Forelimb muscle (tissue), 1 donor: ENCODE measurements around the gene PRDX5. TPM values are rescaled to one million over a fixed set of nuclear protein-coding genes. Genes with fewer than 3 reads are reported as not detected.

Experiments used
- DNase-seq: peaks from one replicate; pipeline ENCODE4 v3.0.0-alpha.2; 2013; ENCODE audit warnings: low read depth
- polyA plus RNA-seq: library from polyadenylated mRNA; unstranded; fragments of 120-200 nt; gene quantifications from one replicate; pipeline ENCODE4 v1.2.1, GENCODE V29; 2013; ENCODE audit not compliant: insufficient read length

PRDX5 gene
- polyA plus RNA-seq, 1 donor = 133 TPM

DNA sequence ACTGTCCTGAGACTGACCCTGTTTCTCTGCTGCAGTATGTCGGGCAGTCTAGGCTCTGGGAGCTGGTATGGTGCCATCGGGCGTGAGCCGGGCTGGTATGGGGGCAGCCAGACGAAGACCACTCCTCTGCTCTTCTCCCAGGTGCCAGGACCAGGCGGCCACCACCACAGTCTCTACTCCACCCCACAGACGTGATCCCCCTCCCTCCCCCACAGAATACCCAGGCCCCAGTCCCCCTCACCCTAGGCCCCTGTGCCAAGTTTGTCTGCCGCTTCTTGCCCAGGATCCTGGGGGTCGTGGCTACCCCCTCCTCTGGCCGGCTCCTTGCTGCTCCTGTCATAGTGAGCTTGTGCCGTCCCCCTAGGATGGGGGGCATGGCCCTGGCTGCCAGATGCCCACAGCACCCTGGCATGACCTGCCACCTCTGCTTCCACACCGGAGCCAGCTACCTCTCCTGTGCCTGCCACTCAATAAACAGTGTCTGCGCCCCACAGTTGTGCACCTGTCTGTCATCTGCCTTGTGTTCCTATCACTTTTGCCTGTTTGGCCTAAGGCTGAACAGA, 28.8 kb upstream of the PRDX5 start:
- no peak for DNase-seq

DNA sequence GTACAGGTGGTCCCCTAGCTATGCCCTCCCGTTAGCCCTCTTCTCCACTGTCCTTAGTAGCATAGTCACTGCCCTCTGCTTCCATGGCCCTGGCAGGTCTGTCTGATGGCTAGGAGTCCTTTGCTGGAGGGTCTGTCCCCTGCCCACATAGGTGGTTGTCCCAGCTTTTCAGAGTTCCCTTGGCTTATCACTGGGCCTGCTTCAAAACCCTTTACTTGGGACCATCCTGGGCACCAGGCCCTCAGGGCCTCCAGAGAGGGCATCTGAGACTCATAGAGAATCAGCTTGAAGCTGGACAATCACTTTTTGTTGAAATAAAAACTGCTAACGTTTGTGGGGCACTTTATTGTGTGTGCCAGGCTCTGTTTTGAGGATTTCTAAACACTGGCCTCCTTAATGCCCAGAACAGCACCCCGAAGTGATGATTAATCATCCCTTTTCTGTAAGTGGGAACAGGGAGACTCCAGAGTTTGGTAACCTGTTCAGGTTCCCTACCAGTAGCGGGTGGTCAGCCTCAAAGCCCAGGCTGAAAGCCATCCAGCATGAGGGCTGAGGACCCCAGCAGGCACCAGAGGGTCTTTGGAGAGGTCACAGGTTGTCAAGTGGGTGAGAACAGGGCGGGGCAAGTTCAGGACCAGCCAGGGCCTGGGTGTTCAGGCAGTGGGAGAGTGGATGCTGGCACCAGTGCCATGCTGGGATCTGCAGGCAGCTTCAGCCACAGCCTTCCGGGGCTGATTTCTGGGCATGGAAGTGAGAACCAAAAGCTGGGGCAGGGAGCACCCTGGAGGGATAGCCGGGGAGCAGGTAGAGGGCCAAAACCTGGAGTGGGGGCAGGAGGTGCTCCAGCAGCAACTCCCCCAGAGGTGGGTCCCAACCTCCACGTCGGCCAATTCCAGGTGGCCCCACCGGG, 27.3 kb upstream of the PRDX5 start:
- no peak for DNase-seq

DNA sequence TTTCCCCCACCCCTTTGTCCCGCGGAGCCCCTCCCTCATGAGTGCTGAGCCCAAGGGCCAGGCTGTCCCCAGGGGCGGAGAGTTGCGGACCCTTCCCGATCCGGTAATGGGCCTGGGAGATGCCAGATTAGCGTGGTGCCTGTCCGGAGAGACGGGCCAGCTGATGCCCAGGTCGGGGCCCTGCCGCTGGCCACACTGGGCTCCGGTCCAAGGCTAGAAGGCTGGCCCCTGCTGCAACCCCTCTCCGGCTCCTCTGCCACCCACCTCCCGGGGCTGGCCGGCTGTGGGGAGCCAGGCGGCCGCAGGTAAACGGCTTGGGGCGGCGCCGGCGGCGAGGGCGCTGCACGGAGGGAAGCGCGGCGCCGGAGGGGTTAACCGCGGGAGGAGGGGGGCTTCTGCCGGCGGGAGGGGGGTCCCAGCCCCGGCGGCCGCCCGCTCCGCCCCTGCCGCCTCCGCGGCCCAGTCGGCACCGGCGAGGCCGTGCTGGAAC, 26.6 kb upstream of the PRDX5 start, which contains the start of gene KCNK4:
KCNK4 (plus strand) TSS at position 41 of the 490 bp plus-strand sequence. CDS start 1,717 bp downstream, outside the sequence.
- no peak for DNase-seq

DNA sequence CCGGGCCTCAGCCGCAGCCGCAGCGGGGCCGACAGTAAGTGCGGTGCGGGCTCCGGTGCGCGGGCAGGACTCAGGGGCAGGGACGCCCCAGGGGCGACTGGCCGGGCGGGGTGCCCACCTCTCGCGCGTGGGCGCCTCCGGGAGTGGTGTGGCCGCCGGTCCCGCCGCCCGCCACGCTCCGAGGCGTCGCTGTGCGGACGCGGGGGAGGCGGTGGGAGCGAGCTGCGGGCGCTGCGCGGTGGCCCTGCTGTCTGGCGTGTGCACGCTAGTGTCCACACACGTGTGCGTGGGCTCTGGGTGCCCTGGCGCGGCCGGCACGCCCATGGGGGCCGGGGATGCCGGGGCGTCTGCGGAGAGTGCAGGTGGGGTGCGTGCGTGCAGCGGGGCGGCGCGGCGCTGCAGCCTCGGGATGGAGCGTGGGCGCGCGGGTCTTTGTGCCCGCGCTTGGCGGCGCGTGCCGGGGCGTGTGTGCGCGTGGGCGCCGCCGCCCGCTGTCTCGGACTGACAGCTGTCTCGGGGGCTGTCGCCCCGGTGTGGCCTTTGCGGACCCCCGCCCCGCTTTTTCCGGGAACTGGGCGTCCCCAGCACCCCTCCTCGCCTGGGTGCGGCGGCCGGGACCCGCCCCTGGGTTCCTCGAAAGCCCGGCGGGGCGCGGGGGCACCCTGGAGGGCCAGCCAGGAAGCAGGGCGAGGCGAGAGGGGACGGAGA, 26.0 kb upstream of the PRDX5 start:
- no peak for DNase-seq

DNA sequence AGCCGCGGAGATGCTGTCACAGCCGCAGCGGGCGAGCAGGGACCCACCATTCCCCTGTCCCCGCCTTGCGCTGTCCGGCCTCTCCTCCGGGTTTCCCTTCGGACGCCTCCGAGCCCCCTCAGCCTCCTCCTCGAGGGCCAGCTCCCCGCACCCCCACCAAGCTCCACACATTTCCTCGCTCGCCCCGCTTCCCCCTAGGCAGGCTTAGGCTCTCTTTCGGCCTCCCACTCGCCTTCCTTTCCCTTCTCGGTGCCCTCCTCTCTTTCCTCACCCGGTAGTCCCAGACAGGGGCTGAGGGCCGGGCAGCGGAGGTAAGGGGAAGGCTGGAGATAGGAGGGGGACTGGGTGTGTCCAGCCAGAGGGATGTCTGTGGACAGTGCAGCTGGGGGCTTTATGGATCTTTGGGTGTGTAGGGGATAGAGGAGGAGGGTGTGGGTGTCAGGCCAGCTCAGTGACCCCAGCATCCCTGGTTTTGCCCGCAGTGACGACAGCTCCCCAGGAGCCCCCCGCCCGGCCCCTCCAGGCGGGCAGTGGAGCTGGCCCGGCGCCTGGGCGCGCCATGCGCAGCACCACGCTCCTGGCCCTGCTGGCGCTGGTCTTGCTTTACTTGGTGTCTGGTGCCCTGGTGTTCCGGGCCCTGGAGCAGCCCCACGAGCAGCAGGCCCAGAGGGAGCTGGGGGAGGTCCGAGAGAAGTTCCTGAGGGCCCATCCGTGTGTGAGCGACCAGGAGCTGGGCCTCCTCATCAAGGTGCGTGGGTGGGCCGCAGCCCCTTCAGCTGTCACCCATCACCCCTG, 25.3 kb upstream of the PRDX5 start:
- DNase-seq = no peak

DNA sequence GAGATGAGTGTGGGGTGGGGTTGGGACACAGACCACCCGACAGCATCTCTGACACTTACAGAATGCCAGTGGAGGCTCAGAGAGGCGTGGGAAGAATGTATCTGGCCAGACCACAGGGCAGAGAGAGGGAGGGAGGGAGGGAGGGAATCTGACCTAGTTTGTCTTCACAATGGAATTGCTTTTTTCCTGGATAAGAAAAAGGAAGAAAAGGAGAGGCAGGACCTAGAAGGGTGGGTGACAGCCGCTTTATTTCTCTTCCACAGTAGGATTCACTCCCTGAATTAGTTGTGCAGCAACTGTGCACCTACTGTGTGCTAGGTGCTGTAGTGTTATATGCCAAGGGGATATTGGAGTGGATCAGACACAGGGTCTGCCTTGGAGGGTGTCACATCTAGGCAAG, 23.1 kb upstream of the PRDX5 start:
- DNase-seq = no peak

DNA sequence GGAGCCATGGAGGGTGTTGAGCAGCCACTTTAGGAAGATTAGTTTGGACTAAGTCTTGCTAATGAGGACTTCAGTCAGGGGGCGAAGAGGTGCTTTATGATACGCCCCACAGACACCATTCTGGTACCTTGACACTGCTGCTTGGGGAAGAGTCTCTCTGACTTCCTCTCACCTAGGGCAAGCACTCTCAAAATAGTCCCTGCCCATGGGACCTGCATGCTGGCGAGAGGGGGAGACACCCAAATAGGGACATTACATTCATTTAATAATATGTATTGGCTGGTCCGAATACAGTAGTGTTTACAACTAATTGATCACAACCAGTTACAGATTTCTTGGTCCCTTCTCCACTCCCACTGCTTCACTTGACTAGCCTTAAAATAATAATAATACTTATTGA, 22.2 kb upstream of the PRDX5 start:
- no peak for DNase-seq

DNA sequence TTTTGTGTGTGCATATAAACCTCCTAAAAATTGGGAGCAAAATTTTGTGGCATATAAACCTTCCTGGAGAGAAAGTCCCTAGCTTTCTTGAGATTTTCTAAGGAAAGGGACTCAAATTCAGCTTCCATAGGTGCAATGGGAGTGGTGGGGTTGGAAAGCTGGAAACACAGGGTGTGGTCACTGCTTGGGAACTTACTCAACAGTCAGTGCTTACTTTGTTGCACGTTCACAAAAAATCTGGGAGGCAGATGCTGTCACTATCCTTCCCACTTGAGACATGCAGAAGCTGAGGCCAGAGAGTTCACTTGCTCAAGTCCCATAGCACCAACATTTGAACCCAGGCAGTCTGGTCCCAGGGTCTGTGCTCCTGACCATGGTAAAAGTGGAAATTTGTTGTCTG, 21.7 kb upstream of the PRDX5 start:
- no peak for DNase-seq

DNA sequence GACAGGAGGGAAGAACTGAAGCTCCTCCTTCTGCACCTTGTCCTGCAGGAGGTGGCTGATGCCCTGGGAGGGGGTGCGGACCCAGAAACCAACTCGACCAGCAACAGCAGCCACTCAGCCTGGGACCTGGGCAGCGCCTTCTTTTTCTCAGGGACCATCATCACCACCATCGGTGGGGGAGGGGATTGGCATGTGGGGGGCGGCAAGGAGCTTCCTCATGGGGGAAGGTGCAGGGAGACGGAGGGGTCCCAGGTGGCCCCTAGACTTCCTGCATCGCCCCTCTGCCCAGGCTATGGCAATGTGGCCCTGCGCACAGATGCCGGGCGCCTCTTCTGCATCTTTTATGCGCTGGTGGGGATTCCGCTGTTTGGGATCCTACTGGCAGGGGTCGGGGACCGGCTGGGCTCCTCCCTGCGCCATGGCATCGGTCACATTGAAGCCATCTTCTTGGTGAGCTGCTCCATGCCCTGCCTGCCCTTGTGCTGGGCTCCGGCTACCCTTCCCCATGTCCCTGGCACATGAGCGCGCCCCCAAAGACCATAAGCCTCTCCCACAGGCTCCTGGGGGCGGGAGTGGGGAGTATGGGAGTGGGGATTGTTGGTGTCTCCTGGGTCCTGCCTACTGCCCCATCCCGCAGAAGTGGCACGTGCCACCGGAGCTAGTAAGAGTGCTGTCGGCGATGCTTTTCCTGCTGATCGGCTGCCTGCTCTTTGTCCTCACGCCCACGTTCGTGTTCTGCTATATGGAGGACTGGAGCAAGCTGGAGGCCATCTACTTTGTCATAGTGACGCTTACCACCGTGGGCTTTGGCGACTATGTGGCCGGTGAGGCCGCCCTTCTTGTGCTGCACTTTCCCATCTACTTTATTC, 20.9 kb upstream of the PRDX5 start:
- DNase-seq = no peak

DNA sequence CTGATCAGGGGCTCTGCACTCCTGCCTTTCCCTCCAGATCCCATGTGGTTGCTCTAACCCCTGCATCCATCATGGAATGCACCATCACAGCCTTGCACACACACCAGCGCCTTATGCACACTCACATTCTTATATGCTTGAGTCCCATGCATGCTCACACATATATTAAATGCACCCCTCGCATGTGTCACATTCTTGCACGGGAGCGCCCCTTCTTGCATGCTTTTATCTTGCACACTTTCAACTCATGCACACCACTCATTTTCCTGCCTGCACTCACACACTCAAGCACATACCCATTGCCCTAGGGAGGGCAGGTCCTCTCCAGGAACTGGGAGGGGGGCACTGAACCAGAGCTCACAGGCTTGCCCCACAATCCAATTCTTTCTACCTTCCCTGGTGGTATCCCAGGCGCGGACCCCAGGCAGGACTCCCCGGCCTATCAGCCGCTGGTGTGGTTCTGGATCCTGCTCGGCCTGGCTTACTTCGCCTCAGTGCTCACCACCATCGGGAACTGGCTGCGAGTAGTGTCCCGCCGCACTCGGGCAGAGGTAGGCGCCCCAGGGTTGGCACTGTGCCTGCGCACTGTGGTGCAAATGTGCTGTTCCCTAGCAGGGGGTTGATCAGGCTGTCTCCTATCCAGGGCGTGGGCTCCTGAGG, 20.1 kb upstream of the PRDX5 start:
- no peak for DNase-seq

DNA sequence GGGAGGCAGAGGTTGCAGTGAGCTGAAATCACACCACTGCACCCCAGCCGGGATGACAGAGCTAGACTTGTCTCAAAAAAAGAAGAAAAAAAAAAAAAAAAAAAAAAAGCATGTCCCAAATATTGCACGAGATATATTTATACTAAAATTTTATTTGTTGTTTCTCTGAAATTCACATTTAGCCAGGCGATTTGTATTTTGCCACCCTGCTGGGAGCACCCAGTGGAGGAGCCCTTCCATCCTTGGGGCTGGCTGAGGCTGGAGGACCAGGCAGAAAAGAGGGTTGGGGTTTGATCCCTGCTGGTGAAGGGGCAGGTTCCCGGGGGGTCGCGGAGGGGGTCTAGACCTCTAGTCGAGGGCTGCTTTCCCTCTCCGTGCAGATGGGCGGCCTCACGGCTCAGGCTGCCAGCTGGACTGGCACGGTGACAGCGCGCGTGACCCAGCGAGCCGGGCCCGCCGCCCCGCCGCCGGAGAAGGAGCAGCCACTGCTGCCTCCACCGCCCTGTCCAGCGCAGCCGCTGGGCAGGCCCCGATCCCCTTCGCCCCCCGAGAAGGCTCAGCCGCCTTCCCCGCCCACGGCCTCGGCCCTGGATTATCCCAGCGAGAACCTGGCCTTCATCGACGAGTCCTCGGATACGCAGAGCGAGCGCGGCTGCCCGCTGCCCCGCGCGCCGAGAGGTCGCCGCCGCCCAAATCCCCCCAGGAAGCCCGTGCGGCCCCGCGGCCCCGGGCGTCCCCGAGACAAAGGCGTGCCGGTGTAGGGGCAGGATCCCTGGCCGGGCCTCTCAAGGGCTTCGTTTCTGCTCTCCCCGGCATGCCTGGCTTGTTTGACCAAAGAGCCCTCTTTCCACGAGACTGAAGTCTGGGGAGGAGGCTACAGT, 18.7 kb upstream of the PRDX5 start:
- no peak for DNase-seq

DNA sequence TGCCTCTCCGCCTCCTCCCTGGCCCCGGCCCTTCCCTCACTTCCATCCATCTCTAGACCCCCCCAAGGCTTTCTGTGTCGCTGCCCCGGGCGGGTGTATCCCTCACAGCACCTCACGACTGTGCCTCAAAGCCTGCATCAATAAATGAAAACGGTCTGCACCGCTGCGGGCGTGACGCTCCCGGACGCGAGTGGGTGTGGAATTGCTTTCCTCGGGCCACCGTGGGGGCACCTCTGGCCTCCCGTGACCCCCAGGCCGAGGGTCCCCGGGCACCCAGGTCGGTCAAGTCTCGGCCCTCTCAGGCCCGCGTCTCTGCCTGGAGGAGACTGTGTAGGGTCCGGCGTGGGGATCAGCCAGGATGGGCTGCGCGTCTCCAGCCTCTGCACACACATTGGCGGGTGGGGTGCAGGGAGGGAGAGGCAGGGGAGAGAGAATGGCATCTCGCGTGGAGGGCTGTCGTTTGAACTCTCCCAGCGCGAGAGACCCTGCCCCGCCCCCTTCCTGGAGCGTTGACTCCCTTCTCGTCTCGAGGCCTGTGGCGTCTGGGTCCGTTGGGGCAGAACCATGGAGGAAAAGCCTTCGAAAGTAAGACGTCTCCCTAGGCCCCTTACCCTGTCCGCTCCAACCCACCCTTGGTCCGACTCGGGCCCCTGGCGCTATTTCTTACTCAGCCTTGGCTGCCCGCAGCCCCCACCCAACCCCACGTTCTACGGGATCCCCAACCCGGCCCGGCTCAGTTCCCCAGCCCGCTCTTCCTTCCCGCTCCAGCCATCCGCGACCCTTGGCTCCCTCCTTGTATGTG, 17.9 kb upstream of the PRDX5 start, which contains the start of gene CATSPERZ:
CATSPERZ (plus strand) TSS at position 512 of the 802 bp plus-strand sequence; CDS start at position 565, 53 bp downstream.
- no peak for DNase-seq

DNA sequence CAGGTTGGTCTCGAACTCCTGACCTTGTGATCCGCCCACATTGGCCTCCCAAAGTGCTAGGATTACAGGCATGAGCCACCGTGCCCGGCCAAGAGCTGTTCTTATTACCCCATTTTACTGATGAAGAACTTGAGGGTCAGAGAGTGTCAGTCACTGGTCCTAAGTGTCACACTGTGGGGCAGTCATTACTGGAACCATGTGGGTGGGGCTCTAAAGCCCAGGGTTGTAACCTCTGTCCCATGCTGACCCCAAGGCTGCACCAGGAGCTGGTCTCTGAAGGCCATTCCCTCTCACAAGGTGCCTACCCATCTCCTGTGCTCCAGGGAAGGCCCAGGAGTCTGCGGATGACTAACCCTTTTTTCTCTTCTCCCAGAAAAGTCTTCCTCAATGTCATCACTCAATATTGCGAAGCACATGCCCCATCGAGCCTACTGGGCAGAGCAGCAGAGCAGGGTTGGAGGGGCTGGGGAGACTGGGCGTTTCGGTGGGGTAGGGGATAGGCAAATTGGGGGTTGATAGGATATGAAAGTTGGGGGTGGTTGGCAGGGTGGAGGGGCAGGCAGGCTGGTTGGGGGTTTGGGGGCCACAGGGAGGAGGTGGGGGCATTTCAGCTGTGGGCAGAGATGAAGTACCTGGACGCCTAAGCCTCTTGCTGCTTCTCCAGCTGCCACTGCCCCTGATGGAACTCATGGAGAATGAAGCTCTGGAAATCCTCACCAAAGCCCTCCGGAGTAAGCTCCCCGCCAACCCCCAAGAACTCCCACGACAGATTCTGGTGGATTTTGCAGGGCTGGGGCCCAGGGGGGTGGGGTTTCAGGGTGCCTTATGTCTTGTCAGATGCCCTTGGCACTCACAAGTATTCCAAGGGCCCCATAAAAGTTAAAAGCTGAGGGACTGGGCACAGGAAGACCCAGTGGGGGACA, 14.6 kb upstream of the PRDX5 start:
- no peak for DNase-seq

DNA sequence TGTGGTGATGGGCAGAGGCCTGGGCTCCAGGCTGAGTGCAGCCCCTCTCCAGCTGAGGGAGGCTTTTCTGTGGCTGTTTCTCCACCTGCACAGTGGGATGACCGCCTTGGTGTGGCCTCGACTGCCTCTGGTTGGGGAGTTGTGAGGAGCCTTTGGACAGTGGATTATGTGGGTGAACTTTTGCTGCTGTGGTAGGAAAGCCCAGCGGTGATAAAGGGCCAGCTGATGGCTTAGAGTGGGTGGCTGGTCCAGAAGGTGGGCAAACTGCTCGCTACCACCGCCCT, 13.9 kb upstream of the PRDX5 start:
- DNase-seq = no peak

DNA sequence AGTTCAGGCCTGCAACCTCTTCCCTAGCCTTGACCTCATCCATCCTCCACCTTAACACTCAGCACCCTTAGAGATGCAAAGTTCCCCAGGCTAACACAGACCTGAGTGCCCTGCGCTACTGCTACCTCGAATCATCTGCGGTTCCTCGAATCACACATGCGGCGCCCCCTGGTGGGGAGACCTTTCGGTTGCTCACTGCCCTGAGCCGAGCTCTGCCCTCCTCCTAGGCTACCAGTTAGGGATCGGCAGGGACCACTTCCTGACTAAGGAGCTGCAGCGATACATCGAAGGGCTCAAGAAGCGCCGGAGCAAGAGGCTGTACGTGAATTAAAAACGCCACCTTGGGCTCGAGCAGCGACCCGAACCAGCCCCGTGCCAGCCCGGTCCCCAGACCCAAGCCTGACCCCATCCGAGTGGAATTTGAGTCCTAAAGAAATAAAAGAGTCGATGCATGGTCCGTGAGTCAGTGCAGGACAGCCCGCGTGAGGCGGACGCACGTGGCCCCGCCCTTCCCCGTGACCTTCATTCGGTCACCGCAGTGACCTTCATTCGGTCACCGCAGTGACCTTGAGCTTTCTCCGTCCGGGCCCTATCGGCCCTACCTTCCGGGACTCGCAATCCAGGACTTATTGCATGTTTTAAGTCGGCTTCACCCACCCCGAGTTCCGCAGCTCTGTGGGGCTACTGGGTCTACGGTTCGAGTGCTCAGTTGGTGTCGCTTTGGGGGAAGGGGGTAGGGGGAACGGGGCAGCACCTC, 13.4 kb upstream of the PRDX5 start:
- no peak for DNase-seq

DNA sequence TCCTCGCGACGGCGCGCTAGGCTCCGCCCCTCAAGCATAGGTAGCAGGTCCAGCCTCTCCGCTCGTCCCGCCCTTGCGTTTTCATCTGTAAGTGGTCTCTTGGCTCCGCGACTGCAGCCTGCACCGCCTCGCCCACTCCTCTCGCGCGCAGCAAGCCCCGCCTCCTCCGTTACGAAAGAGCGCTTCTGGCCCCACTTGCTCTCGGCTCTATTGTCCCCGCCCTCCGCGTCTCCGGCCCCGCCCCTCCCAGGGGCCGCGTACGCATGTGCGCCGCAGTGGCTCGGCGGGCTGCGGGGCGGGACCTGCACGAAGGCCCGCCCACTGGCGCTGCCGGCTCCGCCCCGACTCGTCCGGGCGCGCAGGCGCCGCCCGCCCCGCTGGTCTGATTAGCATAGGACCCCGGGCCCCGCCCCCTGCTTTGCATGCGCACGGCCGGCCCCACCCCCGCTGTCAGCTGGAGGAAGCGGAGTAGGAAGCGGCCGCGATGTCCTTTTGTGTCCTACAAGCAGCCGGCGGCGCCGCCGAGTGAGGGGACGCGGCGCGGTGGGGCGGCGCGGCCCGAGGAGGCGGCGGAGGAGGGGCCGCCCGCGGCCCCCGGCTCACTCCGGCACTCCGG, 12.7 kb upstream of the PRDX5 start, which contains the start of gene ESRRA:
ESRRA (plus strand) TSS at position 450 of the 616 bp plus-strand sequence. CDS start 1,656 bp downstream, outside the sequence.
- peak; percentile 92 for DNase-seq
